Ishikawa (cell line): Measurements from ENCODE around the gene LENEP.

Experiments used
- CEBPB ChIP-seq: IDR thresholded peaks from 2 replicates; pipeline ENCODE4 v1.6.1; 2012
- CREB1 ChIP-seq: IDR thresholded peaks from 2 replicates; pipeline ENCODE4 v1.6.1; 2012; ENCODE audit warnings: low read depth
- EGR1 ChIP-seq: IDR thresholded peaks from 2 replicates; pipeline ENCODE4 v1.6.1; 2012
- EP300 ChIP-seq: IDR thresholded peaks from 2 replicates; pipeline ENCODE4 v1.6.1; 2012; ENCODE audit warnings: borderline replicate concordance
- FOXM1 ChIP-seq: IDR thresholded peaks from 2 replicates; pipeline ENCODE4 v1.6.1; 2012; ENCODE audit warnings: low read depth, borderline replicate concordance
- NFIC ChIP-seq: IDR thresholded peaks from 2 replicates; pipeline ENCODE4 v1.6.1; 2012
- RAD21 ChIP-seq: IDR thresholded peaks from 2 replicates; pipeline ENCODE4 v1.6.1; 2012; ENCODE audit warnings: low read depth
- TAF1 ChIP-seq: IDR thresholded peaks from 2 replicates; pipeline ENCODE4 v1.6.1; 2012; ENCODE audit warnings: low read depth, mild to moderate bottlenecking
- TCF12 ChIP-seq: IDR thresholded peaks from 2 replicates; pipeline ENCODE4 v1.6.1; 2012; ENCODE audit warnings: low read depth
- TEAD4 ChIP-seq: IDR thresholded peaks from 2 replicates; pipeline ENCODE4 v1.6.1; 2012
- YY1 ChIP-seq: IDR thresholded peaks from 2 replicates; pipeline ENCODE4 v1.6.1; 2012; ENCODE audit warnings: low read depth
- ZBTB7A ChIP-seq: IDR thresholded peaks from 2 replicates; pipeline ENCODE4 v1.6.1; 2012; ENCODE audit warnings: low read depth
- TF ChIP-seq, protein P1 (sequence below): IDR thresholded peaks from 2 replicates; pipeline ENCODE4 v1.6.1; 2012
- TF ChIP-seq, protein P2 (sequence below): IDR thresholded peaks from 2 replicates; pipeline ENCODE4 v1.6.1; 2012; ENCODE audit warnings: low read depth, mild to moderate bottlenecking
- TF ChIP-seq, protein P3 (sequence below): IDR thresholded peaks from 2 replicates; pipeline ENCODE4 v1.6.1; 2012

LENEP gene

DNA sequence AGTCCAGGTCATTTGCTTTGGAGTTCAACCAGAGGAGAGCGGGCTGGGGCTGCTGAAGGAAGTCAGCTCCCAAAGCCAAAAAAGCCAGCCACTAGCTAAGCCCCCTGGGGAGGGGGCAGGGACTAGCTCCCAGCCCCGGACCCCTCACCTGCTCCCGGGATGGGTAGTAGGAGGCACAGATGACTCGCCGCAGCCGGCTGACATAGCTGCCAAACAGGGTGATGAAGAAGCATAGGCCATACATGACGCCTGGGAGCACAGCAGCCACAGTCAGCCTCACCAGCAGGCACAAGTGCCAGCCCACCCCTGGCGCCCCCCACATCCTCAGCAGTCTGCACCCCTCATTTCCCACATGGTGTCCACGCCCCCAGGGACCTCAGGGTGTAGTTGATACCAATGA lies 32.8 kb downstream of the LENEP start:
- TF ChIP-seq, protein P1, sequence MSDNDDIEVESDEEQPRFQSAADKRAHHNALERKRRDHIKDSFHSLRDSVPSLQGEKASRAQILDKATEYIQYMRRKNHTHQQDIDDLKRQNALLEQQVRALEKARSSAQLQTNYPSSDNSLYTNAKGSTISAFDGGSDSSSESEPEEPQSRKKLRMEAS = no peak
- no peak for TF ChIP-seq CEBPB
- no peak for TF ChIP-seq ZBTB7A
- no peak for TF ChIP-seq EGR1
- TF ChIP-seq, protein P2, sequence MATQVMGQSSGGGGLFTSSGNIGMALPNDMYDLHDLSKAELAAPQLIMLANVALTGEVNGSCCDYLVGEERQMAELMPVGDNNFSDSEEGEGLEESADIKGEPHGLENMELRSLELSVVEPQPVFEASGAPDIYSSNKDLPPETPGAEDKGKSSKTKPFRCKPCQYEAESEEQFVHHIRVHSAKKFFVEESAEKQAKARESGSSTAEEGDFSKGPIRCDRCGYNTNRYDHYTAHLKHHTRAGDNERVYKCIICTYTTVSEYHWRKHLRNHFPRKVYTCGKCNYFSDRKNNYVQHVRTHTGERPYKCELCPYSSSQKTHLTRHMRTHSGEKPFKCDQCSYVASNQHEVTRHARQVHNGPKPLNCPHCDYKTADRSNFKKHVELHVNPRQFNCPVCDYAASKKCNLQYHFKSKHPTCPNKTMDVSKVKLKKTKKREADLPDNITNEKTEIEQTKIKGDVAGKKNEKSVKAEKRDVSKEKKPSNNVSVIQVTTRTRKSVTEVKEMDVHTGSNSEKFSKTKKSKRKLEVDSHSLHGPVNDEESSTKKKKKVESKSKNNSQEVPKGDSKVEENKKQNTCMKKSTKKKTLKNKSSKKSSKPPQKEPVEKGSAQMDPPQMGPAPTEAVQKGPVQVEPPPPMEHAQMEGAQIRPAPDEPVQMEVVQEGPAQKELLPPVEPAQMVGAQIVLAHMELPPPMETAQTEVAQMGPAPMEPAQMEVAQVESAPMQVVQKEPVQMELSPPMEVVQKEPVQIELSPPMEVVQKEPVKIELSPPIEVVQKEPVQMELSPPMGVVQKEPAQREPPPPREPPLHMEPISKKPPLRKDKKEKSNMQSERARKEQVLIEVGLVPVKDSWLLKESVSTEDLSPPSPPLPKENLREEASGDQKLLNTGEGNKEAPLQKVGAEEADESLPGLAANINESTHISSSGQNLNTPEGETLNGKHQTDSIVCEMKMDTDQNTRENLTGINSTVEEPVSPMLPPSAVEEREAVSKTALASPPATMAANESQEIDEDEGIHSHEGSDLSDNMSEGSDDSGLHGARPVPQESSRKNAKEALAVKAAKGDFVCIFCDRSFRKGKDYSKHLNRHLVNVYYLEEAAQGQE = no peak
- no peak for TF ChIP-seq NFIC
- TF ChIP-seq TEAD4 = no peak
- TF ChIP-seq EP300 = no peak
- no peak for TF ChIP-seq TCF12
- no peak for TF ChIP-seq RAD21
- TF ChIP-seq YY1 = no peak
- TF ChIP-seq TAF1 = no peak
- TF ChIP-seq, protein P3, sequence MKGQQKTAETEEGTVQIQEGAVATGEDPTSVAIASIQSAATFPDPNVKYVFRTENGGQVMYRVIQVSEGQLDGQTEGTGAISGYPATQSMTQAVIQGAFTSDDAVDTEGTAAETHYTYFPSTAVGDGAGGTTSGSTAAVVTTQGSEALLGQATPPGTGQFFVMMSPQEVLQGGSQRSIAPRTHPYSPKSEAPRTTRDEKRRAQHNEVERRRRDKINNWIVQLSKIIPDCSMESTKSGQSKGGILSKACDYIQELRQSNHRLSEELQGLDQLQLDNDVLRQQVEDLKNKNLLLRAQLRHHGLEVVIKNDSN = no peak
- TF ChIP-seq CREB1 = no peak
- no peak for TF ChIP-seq FOXM1

DNA sequence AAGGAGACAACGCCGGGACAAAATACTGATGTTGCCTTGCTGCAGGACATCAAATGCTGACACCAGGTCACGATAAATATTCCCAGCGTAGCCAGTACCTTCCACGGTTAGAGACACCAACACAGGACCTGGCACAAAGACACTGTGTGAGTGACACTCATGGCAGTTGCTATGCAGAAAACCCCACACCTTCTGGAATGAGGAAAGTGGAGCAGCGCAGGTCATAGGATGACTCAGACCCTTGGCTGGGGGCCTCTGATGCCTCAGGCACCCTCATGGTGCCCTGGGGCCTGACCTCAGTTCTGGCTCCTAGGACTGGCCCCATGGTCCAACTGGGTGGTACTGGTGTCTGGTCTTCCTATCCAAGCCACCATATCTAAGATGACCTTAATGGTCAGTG lies 33.2 kb downstream of the LENEP start:
- TF ChIP-seq, protein P1 = no peak
- no peak for TF ChIP-seq ZBTB7A
- TF ChIP-seq, protein P3 = no peak
- no peak for TF ChIP-seq EGR1
- TF ChIP-seq TAF1 = no peak
- no peak for TF ChIP-seq TCF12
- no peak for TF ChIP-seq RAD21
- no peak for TF ChIP-seq TEAD4
- TF ChIP-seq FOXM1 = no peak

DNA sequence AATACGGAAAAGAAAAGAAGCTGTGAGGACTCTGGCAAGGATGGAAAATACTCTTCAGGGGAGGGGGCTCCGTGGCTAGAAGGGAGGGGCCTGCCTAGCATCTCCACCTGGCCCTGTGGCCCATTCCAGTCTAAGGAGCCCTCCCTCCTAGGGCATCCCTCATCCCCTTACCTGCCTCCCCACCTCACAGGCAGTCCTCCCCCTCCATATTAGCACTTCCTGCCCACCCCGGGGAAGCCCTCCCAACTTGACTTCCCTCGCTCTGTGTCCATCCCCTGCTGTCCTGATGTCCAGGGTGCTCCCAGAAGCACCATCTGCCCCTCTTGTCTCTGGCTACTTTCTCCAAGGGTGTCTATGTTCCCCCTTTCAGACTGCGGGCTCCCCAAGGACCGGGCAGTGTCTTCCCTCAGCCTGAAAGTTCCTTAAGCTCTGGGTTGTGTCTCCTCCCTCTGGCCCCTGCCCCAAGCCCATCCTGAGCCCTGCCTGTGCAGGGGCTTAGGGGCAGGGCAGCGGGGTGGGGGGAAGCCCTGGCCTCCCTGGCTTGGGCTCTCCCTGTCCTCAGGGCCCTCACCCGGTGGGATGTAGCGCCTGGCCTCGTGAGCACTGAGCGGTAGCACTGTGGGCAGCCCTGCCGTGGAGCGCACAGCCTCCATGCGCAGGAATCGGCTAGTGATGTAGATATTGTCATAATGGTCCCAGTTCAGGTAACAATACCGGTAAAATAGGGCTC lies 36.3 kb downstream of the LENEP start:
- TF ChIP-seq YY1 (no peak), ZBTB7A (no peak), CREB1 (no peak), EGR1 (no peak), TEAD4 (no peak), NFIC (no peak), CEBPB (no peak), TCF12 (no peak), RAD21 (no peak)
- TF ChIP-seq, protein P3 = no peak
- TF ChIP-seq, protein P2 = no peak

DNA sequence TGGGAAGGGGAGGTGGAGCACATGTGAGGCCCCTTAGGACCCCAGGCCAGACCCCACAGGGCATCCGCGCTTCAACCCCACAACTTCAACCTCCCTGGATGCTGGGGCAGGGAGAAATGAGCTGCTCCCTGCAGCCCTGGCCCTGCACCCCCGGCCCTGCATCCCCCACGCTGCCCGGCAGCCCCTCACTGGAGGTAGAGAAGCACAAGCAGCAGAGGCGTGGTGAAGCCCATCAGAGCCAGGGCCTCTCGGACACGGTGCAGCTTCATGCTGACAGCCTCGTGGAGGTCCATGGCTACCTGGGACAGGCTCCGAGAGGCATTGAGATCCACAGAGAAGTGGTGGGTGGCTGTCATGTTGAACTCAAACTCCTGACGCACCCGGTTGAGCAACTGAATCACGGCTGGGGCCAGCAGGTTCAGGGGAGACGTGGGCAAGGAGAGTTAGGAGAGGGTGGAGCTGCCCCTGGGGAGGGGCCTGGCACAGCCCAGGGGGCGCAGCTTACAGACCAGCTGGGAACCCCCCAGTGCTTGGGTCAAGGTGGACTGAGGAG lies 36.9 kb downstream of the LENEP start:
- TF ChIP-seq RAD21 = no peak
- no peak for TF ChIP-seq CREB1
- no peak for TF ChIP-seq YY1
- TF ChIP-seq, protein P1 = no peak
- TF ChIP-seq CEBPB = no peak
- no peak for TF ChIP-seq EP300
- TF ChIP-seq TEAD4 = no peak
- TF ChIP-seq TCF12 = no peak
- TF ChIP-seq TAF1 = no peak
- TF ChIP-seq ZBTB7A = no peak
- TF ChIP-seq, protein P2 = no peak
